Heart right ventricle (tissue), 16 donors: ENCODE data around the gene ZFYVE27. TPM values are rescaled to one million over a fixed set of nuclear protein-coding genes. Genes with fewer than 3 reads are reported as not detected.

Source experiments
- ATAC-seq, 8 donors: fragments of 200-7000 bp; cut with Tn5 transposase; one replicate each; pipeline ENCODE4 v1.9.1; 2020; ENCODE audit warnings: mild to moderate bottlenecking in 8 of 8, moderate library complexity in 8 of 8, moderate number of reproducible peaks in 1 of 8
- DNase-seq, 2 donors: peaks; one replicate each; pipeline ENCODE4 v3.0.0-alpha.2; 2020
- H3K27ac ChIP-seq, 10 donors: fragments of 200-600 bp; sonication (generic) in 2 of 10; one replicate each; pipeline versions ENCODE4 v1.5.0 to v1.8.0; 2020 to 2022; ENCODE audit warnings: mild to moderate bottlenecking in 3 of 10
- H3K27me3 ChIP-seq, 7 donors: fragments of 200-600 bp; one replicate each; pipeline ENCODE4 v1.8.0; 2021 to 2022; ENCODE audit warnings: mild to moderate bottlenecking in 2 of 7
- H3K36me3 ChIP-seq, 9 donors: fragments of 200-600 bp; sonication (generic) in 1 of 9; one replicate each; pipeline versions ENCODE4 v1.5.0 to v1.8.0; 2020 to 2022; ENCODE audit warnings: mild to moderate bottlenecking in 2 of 9
- H3K4me1 ChIP-seq, 9 donors: fragments of 200-600 bp; sonication (generic) in 1 of 9; one replicate each; pipeline versions ENCODE4 v1.5.0 to v1.8.0; 2020 to 2022; ENCODE audit warnings: mild to moderate bottlenecking in 4 of 9
- H3K4me3 ChIP-seq, 10 donors: fragments of 200-600 bp; sonication (generic) in 2 of 10; one replicate each; pipeline versions ENCODE4 v1.5.0 to v1.8.0; 2020 to 2022; ENCODE audit warnings: mild to moderate bottlenecking in 7 of 10, moderate library complexity in 2 of 10
- H3K9me3 ChIP-seq, 11 donors: fragments of 200-600 bp in 10 of 11; sonication (generic) in 2 of 11; one replicate each; pipeline versions ENCODE4 v1.5.0 to v1.8.0; 2013 to 2022; ENCODE audit warnings: mild to moderate bottlenecking in 2 of 11, control low read depth in 1 of 11, moderate library complexity in 1 of 11
- CTCF ChIP-seq, 9 donors: fragments of 200-600 bp; sonication (generic) in 2 of 9; IDR thresholded peaks; one replicate each; pipeline versions ENCODE4 v1.5.0 to v1.8.0; 2021 to 2022; ENCODE audit warnings: antibody characterized with exemption in 9 of 9, mild to moderate bottlenecking in 5 of 9, moderate library complexity in 1 of 9
- WGBS, 2 donors: extraction: QIAGEN DNeasy Blood & Tissue Kit; methylation state at CpG; one replicate each; pipeline ENCODE4 v1.1.7; 2013; ENCODE audit warnings: inconsistent platforms in 1 of 2; 5-methylcytosine and 5-hydroxymethylcytosine counted together
- intact Hi-C, 10 donors: fragments of 100-400 bp; cut with DNase I; formaldehyde crosslinking; loops; one replicate each; pipeline versions ENCODE4 v1.11.1 to v1.14.2; 2022
- polyA plus RNA-seq, 2 donors: library from polyadenylated mRNA; stranded (reverse); fragments of 200-250 nt; gene quantifications; one replicate each; pipeline ENCODE4 v1.2.3, GENCODE V29; 2013
- total RNA-seq, 10 donors: library from RNA; stranded (reverse); fragmentation: NEBNext Ultra II Directional in 3 of 10; extraction: Animal tissue kit (Norgen Biotek cat#: 25700) in 3 of 10; gene quantifications; one replicate each; pipeline versions ENCODE4 v1.2.1 to v1.2.4, GENCODE V29; 2021 to 2023
- donor health status: Arrhythmogenic right ventricular cardiomyopathy.
- donor health status: ischemic (EF 13 %, LVEDD 7.1; RV severe dilation, severe dysfunction).
- donor health status: healthy with polysubstance abuse.
- donor health status: DM: no; HTN: yes; CAD: no.
- donor health status: DM: no; HTN: no; CAD: no.
- donor health status: ischemic (EF 25% LVEDD 6.9; RV normal size, moderate dysfunction).
- donor health status: ischemic (EF 25% LVEDD 5.7; RV mildly dilated, moderate dysfunction).
- donor health status: healthy.
- donor health status: DM: yes; HTN: yes; CAD: no.
- donor health status: Ischemic cardiomyopathy.
- donor health status: ischemic (EF 35%, LVEDD 5.7; RV mildly dilated, moderate dysfunction).
- donor health status: nonischemic (EF 11% LVEDD 7.7; RV severe dilation, severe dysfunction).
- donor health status: DM: yes; HTN: yes; CAD: no.
- donor health status: PGD.
- donor health status: ischemic (EF 29% LVEDD 5.4; RV normal size, mild dysfunction).
- donor health status: nonischemic (EF 23%, LVEDD 6.1; RV moderate dilation, normal function).

Gene ZFYVE27
- total and polyA plus RNA-seq, 12 donors = 7.5 to 17.6 (median 11.8) TPM

- intact Hi-C loops = no loop called here
- Histone ChIP-seq H3K27ac (no peak overlapping the region), H3K36me3 (no peaks in the 10 kb centered on the region), H3K9me3 (no peaks in the 10 kb centered on the region), H3K27me3 (peaks cover 0 to 4% (median 0%) of the 10 kb centered on the region in 7 donors), H3K4me3 (no peak overlapping the region), H3K4me1 (peaks cover 0 to 9% (median 5%) of the 10 kb centered on the region in 9 donors)
- 71 to 74% methylated on average over 1 of the region's 1 CpG for WGBS, 2 donors
- no peak for TF ChIP-seq CTCF (IDR thresholded peaks at IDR 0.05)
- DNase-seq = no peak
- no peak for ATAC-seq
Observed at GRCh38 chr10:97704341-97704740, 32.6 kb upstream of the ZFYVE27 start.

- peaks cover 0 to 4% (median 0%) of the 10 kb centered on the region in 7 donors for H3K27me3 ChIP-seq
- no peak for TF ChIP-seq CTCF (IDR thresholded peaks at IDR 0.05)
Observed at GRCh38 chr10:97705006-97705670, 31.8 kb upstream of the ZFYVE27 start.

GRCh38 chr10:97707134-97707861, 29.6 kb upstream of the ZFYVE27 start:
- peak in 1 of 8 donors; percentile 28 for ATAC-seq
- peaks cover 0 to 14% (median 10%) of the 10 kb centered on the region in 9 donors for H3K4me1 ChIP-seq
- no peak overlapping the region for H3K27ac ChIP-seq

More at GRCh38 chr10:97705006-97705670, 31.8 kb upstream of the ZFYVE27 start:
- peaks cover 0 to 14% (median 10%) of the 10 kb centered on the region in 9 donors for H3K4me1 ChIP-seq
- no peak for DNase-seq
- intact Hi-C loops = no loop called here
- 89 to 91% methylated on average over 3 of the region's 3 CpGs for WGBS, 2 donors
- no peaks in the 10 kb centered on the region for H3K9me3 ChIP-seq
- H3K27ac ChIP-seq = no peak overlapping the region
- no peaks in the 10 kb centered on the region for H3K36me3 ChIP-seq
- no peak for ATAC-seq
- no peak overlapping the region for H3K4me3 ChIP-seq

More at GRCh38 chr10:97707134-97707861, 29.6 kb upstream of the ZFYVE27 start:
- 81 to 88% methylated on average over 11 of the region's 11 CpGs for WGBS, 2 donors
- intact Hi-C loops = no loop called here
- H3K36me3 ChIP-seq = no peaks in the 10 kb centered on the region
- no peak for DNase-seq
- no peak for TF ChIP-seq CTCF (IDR thresholded peaks at IDR 0.05)
- H3K4me3 ChIP-seq = no peak overlapping the region
- peaks cover 0 to 4% (median 0%) of the 10 kb centered on the region in 7 donors for H3K27me3 ChIP-seq
- H3K9me3 ChIP-seq = no peaks in the 10 kb centered on the region
